GM12891 (cell line): ENCODE results near the gene NACC1.

Experiments used
- POLR2A ChIP-seq: IDR thresholded peaks from 2 replicates; pipeline ENCODE4 v1.6.1; 2011; ENCODE audit warnings: low read depth, low read length, control low read depth
- POLR2AphosphoS5 ChIP-seq: IDR thresholded peaks from 2 replicates; pipeline ENCODE4 v1.6.1; 2011; ENCODE audit warnings: low read depth, low read length, control low read depth

- TF ChIP-seq POLR2A: no peak
- no peak for TF ChIP-seq POLR2AphosphoS5
These were observed 28.1 kb upstream of the NACC1 start for GRCh38 chr19:13089857-13090507.
